Pancreas (tissue), 10 donors: ENCODE results near the gene NRM. TPM values are rescaled to one million over a fixed set of nuclear protein-coding genes. Genes with fewer than 3 reads are reported as not detected.

Experiments used
- ATAC-seq, 4 donors: fragments of 200-7000 bp; cut with Tn5 transposase; one replicate each; pipeline versions ENCODE4 v1.8.0 to v1.9.1; 2020; ENCODE audit warnings: mild to moderate bottlenecking in 4 of 4, moderate library complexity in 4 of 4
- DNase-seq, 6 donors: peaks; one replicate each; pipeline ENCODE4 v3.0.0-alpha.2; 2020
- FAIRE-seq: peaks from 2 replicates; lab custom pipeline; 2012; peaks lifted over from hg19 to GRCh38; lab: Jason Lieb, UNC
- H3K27ac ChIP-seq, 4 donors: fragments of 200-600 bp; sonication (generic); 1 replicate in 3 of 4; 2 replicates in 1 of 4; pipeline versions ENCODE4 v1.5.0 to v1.8.0; 2020
- H3K27me3 ChIP-seq, 4 donors: fragments of 200-600 bp; one replicate each; pipeline ENCODE4 v1.8.0; 2021
- H3K36me3 ChIP-seq, 3 donors: fragments of 200-600 bp; sonication (generic) in 1 of 3; one replicate each; pipeline versions ENCODE4 v1.5.0 to v1.8.0; 2020 to 2021
- H3K4me1 ChIP-seq, 3 donors: fragments of 200-600 bp; one replicate each; pipeline ENCODE4 v1.8.0; 2021
- H3K4me3 ChIP-seq, 4 donors: fragments of 200-600 bp; sonication (generic) in 2 of 4; one replicate each; pipeline versions ENCODE4 v1.5.0 to v1.8.0; 2020 to 2021
- H3K9me3 ChIP-seq, 4 donors: fragments of 200-600 bp; one replicate each; pipeline ENCODE4 v1.8.0; 2021
- WGBS, 2 donors: extraction: QIAGEN DNeasy Blood & Tissue Kit; methylation state at CpG; one replicate each; pipeline ENCODE4 v1.1.7; 2013; 5-methylcytosine and 5-hydroxymethylcytosine counted together
- intact Hi-C, 3 donors: fragments of 100-400 bp; cut with DNase I; formaldehyde crosslinking; loops; one replicate each; pipeline versions ENCODE4 v1.11.1 to v1.14.2; 2022
- polyA plus RNA-seq, 2 donors: library from polyadenylated mRNA; stranded (reverse); fragments of 200-250 nt; gene quantifications; one replicate each; pipeline ENCODE4 v1.2.3, GENCODE V29; 2013
- total RNA-seq, 6 donors: library from RNA; stranded (reverse); fragmentation: NEBNext Ultra II Directional in 4 of 6; extraction: Animal tissue kit (Norgen Biotek cat#: 25700) in 4 of 6; gene quantifications; one replicate each; pipeline versions ENCODE4 v1.2.1 to v1.2.4, GENCODE V29; 2021 to 2023
- TF ChIP-seq, protein P1 (sequence below), 4 donors: fragments of 200-600 bp; sonication (generic) in 3 of 4; IDR thresholded peaks; one replicate each; pipeline versions ENCODE4 v1.5.0 to v1.8.0; 2021; ENCODE audit warnings: antibody characterized with exemption in 4 of 4
- donor health status: healthy with polysubstance abuse.
- donor health status: DM: no; HTN: no; CAD: no; lungs with moderate emphysema.
- donor health status: DM: no; HTN: no; CAD: no.
- donor health status: control.
- donor health status: control.
- donor health status: Bipolar disorder and iron deficiency.
- donor health status: DM: yes; HTN: yes; CAD: no.
- donor health status: DM: no; HTN: no; CAD: no.
- donor health status: DM: no; HTN: no; CAD: no.
- donor health status: DM: yes; HTN: yes; CAD: no.

NRM gene
- total and polyA plus RNA-seq, 8 donors, result 3.3 to 23.6 (median 5.7) TPM

DNA sequence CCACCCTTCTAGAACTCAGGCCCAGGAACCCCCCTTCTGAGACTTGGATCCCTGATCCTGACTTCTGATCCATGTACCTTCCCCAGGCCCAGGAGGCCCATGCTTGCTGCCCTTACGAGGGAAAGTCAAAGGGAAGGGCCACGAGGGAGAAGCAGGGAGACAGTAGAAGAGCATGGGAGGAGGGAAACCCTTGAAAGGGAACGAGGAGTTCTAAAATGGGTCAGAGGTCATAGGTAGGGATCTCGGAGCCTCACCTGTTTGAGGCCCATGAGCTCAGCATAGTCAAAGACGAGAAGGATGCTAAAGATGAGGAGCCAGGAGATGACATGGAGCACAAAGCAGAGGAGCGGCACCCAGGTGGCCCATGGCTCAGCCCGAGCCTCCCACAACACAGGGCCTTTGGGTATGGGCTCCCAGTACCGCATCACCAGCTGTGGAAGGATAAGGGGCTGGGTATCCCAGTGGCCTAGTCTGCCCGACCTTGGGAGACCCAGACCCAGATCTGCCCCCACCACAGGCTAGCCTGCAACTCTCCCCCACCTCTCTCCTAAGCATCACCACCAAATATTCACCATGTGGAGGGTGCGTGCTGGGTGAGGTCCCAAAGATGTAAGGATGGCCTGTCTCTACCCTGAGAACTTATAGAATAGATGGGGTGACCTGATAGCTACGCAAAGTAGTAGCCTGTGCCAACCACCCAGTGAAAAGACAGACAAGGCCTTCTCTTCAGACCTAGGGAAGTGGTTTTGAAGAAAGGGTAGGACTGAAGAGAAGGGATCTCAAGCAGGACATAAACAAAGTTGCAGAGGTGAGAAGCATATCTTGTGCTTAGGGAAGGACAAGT, 1.5 kb downstream of the NRM start:
- H3K27ac ChIP-seq, result peak overlapping the region in 1 of 4 donors; percentile 73

DNA sequence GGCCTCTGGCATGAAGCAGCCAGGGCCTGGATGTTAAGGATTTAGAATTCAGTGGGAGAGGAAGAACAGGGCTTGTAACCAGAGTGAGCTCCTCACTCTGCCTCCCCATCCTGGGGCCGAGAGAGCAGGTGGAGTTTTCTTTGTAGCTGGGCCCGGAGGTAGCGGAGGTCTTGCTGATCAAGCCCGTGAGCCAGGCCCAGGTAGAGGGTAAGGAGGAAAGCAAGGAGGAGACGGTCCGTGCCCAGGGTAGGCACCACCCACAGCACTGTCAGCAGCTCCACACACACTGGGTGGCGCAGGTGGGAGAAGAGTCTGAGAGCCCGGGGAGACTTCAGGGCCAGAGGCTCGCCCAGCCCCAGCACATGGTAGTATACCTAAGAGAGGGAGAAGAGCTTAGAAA, 2.2 kb downstream of the NRM start:
- Histone ChIP-seq H3K9me3 (no peaks in the 10 kb centered on the region), H3K27me3 (no peaks in the 10 kb centered on the region), H3K4me1 (peaks cover 6 to 15% (median 7%) of the 10 kb centered on the region in 3 donors), H3K36me3 (no peaks in the 10 kb centered on the region), H3K4me3 (no peak overlapping the region), H3K27ac (peak overlapping the region in 1 of 4 donors; percentile 33)
- TF ChIP-seq, protein P1, sequence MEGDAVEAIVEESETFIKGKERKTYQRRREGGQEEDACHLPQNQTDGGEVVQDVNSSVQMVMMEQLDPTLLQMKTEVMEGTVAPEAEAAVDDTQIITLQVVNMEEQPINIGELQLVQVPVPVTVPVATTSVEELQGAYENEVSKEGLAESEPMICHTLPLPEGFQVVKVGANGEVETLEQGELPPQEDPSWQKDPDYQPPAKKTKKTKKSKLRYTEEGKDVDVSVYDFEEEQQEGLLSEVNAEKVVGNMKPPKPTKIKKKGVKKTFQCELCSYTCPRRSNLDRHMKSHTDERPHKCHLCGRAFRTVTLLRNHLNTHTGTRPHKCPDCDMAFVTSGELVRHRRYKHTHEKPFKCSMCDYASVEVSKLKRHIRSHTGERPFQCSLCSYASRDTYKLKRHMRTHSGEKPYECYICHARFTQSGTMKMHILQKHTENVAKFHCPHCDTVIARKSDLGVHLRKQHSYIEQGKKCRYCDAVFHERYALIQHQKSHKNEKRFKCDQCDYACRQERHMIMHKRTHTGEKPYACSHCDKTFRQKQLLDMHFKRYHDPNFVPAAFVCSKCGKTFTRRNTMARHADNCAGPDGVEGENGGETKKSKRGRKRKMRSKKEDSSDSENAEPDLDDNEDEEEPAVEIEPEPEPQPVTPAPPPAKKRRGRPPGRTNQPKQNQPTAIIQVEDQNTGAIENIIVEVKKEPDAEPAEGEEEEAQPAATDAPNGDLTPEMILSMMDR (IDR thresholded peaks at IDR 0.05), result no peak
- intact Hi-C loops, result no loop called here
- FAIRE-seq (no peak), DNase-seq (peak in 2 of 6 donors; percentile 14 to 49), ATAC-seq (no peak)
- 89 to 92% methylated on average over 9 of the region's 9 CpGs for WGBS, 2 donors

More for the DNA sequence above, 1.5 kb downstream of the NRM start:
- FAIRE-seq (no peak), DNase-seq (peak in 2 of 6 donors; percentile 25 to 62), ATAC-seq (no peak)
- Histone ChIP-seq H3K9me3 (no peaks in the 10 kb centered on the region), H3K4me1 (peaks cover 6 to 15% (median 7%) of the 10 kb centered on the region in 3 donors), H3K36me3 (no peaks in the 10 kb centered on the region), H3K27me3 (no peaks in the 10 kb centered on the region), H3K4me3 (no peak overlapping the region)
- intact Hi-C loops, result no loop called here
- WGBS, 2 donors, result 84 to 85% methylated on average over 11 of the region's 11 CpGs
- TF ChIP-seq, protein P1 (IDR thresholded peaks at IDR 0.05), result no peak

DNA sequence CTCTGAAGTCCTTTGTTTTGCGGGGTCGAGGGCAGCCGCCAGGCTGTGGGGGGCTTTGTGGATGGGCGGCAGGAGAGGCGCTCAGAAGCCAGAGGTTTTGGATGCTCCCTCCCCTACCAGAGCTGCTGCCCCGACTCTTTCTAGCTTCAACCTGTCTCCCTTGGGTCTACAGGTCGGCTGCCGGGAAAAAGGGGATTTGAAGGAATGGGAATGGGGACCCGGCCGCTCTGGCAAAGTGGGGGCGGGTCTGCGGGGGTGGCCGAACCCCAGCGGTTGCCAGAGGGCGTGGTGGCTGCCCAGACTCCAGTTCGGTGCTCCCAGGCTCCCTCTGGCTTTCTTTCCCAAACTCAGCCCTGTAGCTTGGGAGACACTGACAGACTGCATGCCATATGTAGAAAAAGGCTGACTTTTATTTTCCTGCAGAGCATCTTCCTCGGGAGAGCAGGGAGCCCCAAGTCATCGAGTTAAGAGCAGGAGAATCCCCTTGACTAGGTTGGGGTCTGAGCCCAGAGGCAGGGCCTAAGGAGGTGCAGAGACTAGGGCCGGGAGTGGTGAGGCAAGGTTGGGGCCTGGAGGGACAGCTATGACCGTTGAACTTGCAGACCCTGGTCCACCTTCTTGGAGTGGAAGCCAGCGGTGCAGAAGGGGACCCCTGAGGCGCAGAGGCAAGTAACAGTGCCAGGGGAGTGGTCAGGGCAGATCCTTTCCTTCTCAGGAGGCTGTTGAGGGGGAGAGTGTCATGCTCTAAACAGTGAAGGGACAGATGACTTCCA, 2.9 kb downstream of the NRM start:
- peak in 4 of 6 donors; percentile 41 to 64 (median 58) for DNase-seq
- Histone ChIP-seq H3K36me3 (no peaks in the 10 kb centered on the region), H3K27me3 (no peaks in the 10 kb centered on the region), H3K27ac (peak overlapping the region; percentile 70 to 93 (median 84)), H3K9me3 (no peaks in the 10 kb centered on the region), H3K4me1 (peaks cover 6 to 15% (median 7%) of the 10 kb centered on the region in 3 donors), H3K4me3 (peak overlapping the region; percentile 55 to 78 (median 70))
- intact Hi-C loops, result no loop called here
- 19 to 20% methylated on average over 22 of the region's 22 CpGs for WGBS, 2 donors
- FAIRE-seq, result no peak
- TF ChIP-seq, protein P1 (IDR thresholded peaks at IDR 0.05), result no peak
- no peak for ATAC-seq

DNA sequence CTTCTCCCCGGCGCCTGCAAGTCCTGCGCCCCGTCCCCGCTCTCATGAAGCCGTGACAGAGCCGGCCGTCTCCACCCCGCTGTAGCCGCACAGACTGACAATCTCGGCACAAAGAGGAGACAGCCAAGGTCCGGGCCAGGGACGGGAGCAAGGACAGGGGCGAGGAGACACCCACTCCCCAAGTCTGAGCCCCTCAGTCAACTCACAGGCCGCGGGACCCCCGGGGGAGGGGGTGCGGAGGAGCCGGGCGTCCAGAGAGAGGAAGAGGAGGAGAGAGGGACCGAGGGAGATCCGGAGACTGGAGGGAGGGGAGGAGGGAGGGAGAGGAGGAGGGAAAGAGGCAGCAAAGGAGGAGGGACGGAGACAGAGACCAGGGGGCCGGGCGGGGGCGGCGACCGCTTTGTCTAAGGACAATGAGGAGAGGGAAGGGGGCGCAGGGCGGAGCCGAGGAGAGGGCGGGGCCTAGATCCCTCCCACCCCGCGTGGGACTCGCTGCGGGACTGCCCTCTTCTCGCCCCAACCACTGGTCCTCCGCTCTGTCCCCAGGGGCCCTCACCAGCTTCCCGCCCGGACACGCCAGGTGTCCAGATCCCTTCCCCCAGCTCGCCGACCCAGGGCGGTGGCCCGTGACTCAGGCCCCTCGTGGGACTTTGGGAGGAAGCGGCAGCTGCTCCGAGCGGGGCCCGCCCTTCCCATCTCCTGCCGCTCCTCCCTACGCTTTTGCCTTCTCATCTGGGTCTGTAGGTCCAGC, 3.7 kb downstream of the NRM start:
- Histone ChIP-seq H3K27me3 (no peaks in the 10 kb centered on the region), H3K4me1 (peaks cover 6 to 15% (median 7%) of the 10 kb centered on the region in 3 donors), H3K36me3 (no peaks in the 10 kb centered on the region), H3K9me3 (no peaks in the 10 kb centered on the region), H3K4me3 (peak overlapping the region; percentile 55 to 78 (median 70)), H3K27ac (peak overlapping the region; percentile 70 to 93 (median 84))
- FAIRE-seq, result no peak
- 0% methylated on average over 31 to 50 of the region's 52 CpGs for WGBS, 2 donors
- intact Hi-C loops, result no loop called here
- ATAC-seq, result peak; percentile 58 to 68 (median 63)
- DNase-seq, result peak; percentile 86 to 92 (median 89)
- TF ChIP-seq, protein P1 (IDR thresholded peaks at IDR 0.05), result no peak
